ENCODE measurements around the gene MRGPRE. TPM values are rescaled to one million over a fixed set of nuclear protein-coding genes. Genes with fewer than 3 reads are reported as not detected.

The MRGPRE gene
- total RNA-seq, 1 donor from 2014 or later, result 0.36 TPM

- Histone ChIP-seq H3K27me3 (ENCODE audit: low read depth) (peaks cover 96% of the 10 kb centered on the region), H3K9me3 (replicated peaks) (no peaks in the 10 kb centered on the region), H3K27ac (replicated peaks) (no peak overlapping the region), H3K4me1 (peaks cover 5% of the 10 kb centered on the region), H3K4me3 (no peak overlapping the region), H3K36me3 (no peaks in the 10 kb centered on the region)
- peak; percentile 6 for DNase-seq
- intact Hi-C loops (cut with micrococcal nuclease), result no loop called here
- no peak for TF ChIP-seq CTCF (IDR thresholded peaks at IDR 0.05; ENCODE audit: borderline replicate concordance)
Measured at GRCh38 chr11:3220101-3220500, 12.1 kb downstream of the MRGPRE start.

GRCh38 chr11:3219281-3219892, 12.8 kb downstream of the MRGPRE start:
- intact Hi-C loops (cut with micrococcal nuclease), result loop anchor here (10.0 kb wide), 3 partner anchors 65 to 185 kb away; no protein-coding TSS in a partner anchor
- no peaks in the 10 kb centered on the region for H3K36me3 ChIP-seq
- no peak overlapping the region for H3K4me3 ChIP-seq
- no peaks in the 10 kb centered on the region for H3K9me3 ChIP-seq (replicated peaks)
- peaks cover 93% of the 10 kb centered on the region for H3K27me3 ChIP-seq (ENCODE audit: low read depth)
- H3K4me1 ChIP-seq, result peaks cover 5% of the 10 kb centered on the region
- no peak for DNase-seq
- H3K27ac ChIP-seq (replicated peaks), result no peak overlapping the region
- no peak for TF ChIP-seq CTCF (IDR thresholded peaks at IDR 0.05; ENCODE audit: borderline replicate concordance)

GRCh38 chr11:3218483-3219280, 13.5 kb downstream of the MRGPRE start, which contains the start of gene MRGPRG:
Gene MRGPRG (minus strand): TSS chr11:3218813. CDS start chr11:3218813, 0 bp downstream.
- TF ChIP-seq CTCF (IDR thresholded peaks at IDR 0.05; ENCODE audit: borderline replicate concordance), result no peak
- intact Hi-C loops (cut with micrococcal nuclease), result loop anchor here (10.0 kb wide), 3 partner anchors 64 to 184 kb away; no protein-coding TSS in a partner anchor
- Histone ChIP-seq H3K4me3 (no peak within 1 kb of the TSS), H3K27me3 (ENCODE audit: low read depth) (peaks cover 93% of the 10 kb centered on the region), H3K36me3 (no peaks in the 10 kb centered on the region), H3K27ac (replicated peaks) (no peak within 1 kb of the TSS), H3K9me3 (replicated peaks) (no peaks in the 10 kb centered on the region), H3K4me1 (peaks cover 5% of the 10 kb centered on the region)
- DNase-seq, result peak; percentile 13

GRCh38 chr11:3217818-3218482, 14.3 kb downstream of the MRGPRE start:
- Histone ChIP-seq H3K27me3 (ENCODE audit: low read depth) (peaks cover 93% of the 10 kb centered on the region), H3K4me1 (peaks cover 5% of the 10 kb centered on the region), H3K36me3 (no peaks in the 10 kb centered on the region), H3K27ac (replicated peaks) (no peak overlapping the region), H3K4me3 (no peak overlapping the region), H3K9me3 (replicated peaks) (no peaks in the 10 kb centered on the region)
- TF ChIP-seq CTCF (IDR thresholded peaks at IDR 0.05; ENCODE audit: borderline replicate concordance), result no peak
- intact Hi-C loops (cut with micrococcal nuclease), result loop anchor here (10.0 kb wide), 3 partner anchors 63 to 183 kb away; no protein-coding TSS in a partner anchor
- DNase-seq, result peak; percentile 11

- Histone ChIP-seq H3K27ac (replicated peaks) (no peak overlapping the region), H3K27me3 (ENCODE audit: low read depth) (peaks cover 81% of the 10 kb centered on the region), H3K9me3 (replicated peaks) (peaks cover 8% of the 10 kb centered on the region), H3K36me3 (no peaks in the 10 kb centered on the region), H3K4me3 (no peak overlapping the region), H3K4me1 (peaks cover 5% of the 10 kb centered on the region)
- peak; percentile 3 for DNase-seq
- no peak for TF ChIP-seq CTCF (IDR thresholded peaks at IDR 0.05; ENCODE audit: borderline replicate concordance)
- intact Hi-C loops (cut with micrococcal nuclease), result loop anchor here (10.0 kb wide), 3 partner anchors 61 to 181 kb away; no protein-coding TSS in a partner anchor
Measured at GRCh38 chr11:3216027-3216525, 16.1 kb downstream of the MRGPRE start.
